ENCODE measurements around the gene HIGD2A. TPM values are rescaled to one million over a fixed set of nuclear protein-coding genes. Genes with fewer than 3 reads are reported as not detected.
"Not testable (repeated sequence)": the region's sequence is repeated elsewhere in the genome, so short reads cannot be mapped to it uniquely, and the experiment has no call there.

Gene HIGD2A
- total RNA-seq, 1 donor from 2014 or later, result 105 TPM

DNA sequence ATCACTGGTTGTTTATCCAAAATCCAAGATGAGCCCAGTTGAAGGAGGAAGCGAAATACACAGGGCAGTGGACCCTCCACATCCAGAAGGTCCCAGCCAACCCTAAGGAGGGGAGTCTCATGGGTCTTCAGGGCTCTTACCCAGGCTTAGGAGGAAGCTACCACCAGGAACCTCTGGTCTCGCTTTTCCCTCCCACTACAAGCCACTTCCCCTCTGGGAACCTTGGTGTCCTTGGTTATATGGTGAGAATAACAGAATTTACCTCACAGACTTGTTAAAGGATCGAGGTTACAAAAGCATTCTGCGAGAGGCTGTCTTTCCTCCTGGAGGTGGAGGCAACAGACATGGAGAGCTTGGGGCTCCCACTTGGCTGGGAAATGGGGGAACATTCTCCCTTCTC lies 3.4 kb downstream of the HIGD2A start:
- intact Hi-C loops (cut with micrococcal nuclease), result no loop called here

DNA sequence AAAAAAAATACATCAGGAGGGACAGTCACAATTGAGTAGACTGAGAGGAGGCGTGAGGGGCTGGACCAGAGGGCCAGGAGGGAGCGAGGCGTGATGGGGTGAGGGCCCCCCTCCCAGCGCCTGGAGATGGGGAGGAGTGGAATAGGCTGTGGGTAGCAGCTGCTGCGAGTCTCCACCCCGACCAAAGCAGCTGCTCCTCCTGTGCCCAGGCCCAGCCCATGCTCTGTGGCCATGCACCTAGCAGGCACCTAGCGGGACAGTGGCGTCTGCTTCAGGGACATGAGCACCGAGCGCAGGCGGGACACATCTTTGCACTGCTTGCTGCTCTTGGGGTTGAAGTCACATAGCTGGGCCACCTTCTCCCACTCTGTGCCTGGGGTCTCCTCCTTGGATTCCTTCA lies 4.0 kb downstream of the HIGD2A start:
- intact Hi-C loops (cut with micrococcal nuclease), result no loop called here

DNA sequence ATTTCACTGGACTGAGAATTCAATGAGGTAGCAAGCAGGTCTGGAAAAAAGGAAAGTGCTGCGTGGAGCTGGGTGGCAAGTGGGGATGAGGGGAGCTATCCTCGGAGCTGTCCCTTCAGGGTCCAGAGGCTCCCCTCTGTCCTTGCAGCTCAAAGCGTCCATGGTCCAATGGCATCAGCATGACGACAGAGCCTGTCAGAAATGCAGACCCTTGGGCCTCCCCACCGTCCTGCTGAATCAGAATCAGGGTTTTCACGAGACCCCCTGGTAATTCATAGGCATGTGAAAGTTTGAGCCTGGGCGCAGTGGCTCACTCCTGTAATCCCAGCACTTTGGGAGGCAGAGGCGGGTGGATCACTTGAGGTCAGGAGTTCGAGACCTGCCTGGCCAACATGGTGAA lies 5.5 kb downstream of the HIGD2A start:
- intact Hi-C loops (cut with micrococcal nuclease), result no loop called here

DNA sequence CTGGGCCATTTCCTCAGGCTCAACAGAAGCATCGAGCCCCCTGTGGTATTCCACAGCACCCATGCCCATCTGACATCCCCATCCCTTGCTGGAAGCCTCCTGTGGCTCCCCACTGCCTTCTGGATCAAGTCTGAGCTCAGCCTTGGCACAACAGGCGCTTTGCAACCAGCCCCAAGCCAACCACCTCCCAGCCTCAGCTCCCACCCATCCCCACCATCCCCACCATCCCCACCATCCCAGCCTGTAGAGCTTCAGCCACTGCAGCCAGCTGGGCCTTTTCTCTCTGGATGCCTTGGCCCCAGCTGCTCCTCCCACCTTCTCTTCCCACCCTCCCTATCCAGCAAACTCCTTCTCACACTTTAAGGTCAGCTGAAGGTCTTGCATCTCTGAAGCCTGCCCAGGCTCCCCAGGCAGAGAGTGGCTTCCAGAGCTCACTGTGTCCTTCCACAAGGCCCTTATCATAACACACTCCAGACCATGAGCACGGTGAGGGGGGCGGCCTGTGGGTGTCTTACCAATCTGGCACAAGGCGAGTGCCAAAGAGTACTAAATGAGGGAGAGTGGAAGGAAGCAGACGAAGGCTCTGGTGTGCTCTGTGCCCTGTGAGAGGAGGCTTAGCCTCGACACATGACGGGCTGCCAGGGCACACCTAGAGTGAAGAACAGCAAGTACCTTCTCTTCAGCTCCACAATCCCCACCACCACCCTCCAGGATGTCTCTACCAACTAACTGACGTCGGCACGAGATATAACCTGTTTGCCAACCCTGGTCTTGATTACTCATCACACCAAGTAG lies 6.5 kb downstream of the HIGD2A start:
- intact Hi-C loops (cut with micrococcal nuclease), result no loop called here

DNA sequence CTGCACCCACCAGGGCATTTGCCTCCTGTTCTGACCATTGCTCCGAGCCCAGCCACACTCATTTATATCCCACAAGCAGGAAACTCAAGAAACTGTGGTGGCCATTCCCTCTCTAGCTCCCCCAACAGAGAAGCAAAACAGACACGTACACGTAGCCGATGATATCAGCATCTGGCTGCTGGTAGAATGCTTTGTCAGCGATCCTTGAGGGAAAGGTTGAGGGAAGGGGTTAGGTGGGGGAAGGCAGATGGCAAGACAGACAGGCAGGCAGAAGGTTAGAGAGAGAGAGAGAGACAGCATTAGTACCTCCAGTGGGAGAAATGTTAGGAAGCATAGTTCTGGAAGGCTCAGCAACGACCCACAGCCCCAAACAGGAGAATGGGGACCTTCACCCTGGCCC lies 7.8 kb downstream of the HIGD2A start:
- intact Hi-C loops (cut with micrococcal nuclease), result no loop called here

DNA sequence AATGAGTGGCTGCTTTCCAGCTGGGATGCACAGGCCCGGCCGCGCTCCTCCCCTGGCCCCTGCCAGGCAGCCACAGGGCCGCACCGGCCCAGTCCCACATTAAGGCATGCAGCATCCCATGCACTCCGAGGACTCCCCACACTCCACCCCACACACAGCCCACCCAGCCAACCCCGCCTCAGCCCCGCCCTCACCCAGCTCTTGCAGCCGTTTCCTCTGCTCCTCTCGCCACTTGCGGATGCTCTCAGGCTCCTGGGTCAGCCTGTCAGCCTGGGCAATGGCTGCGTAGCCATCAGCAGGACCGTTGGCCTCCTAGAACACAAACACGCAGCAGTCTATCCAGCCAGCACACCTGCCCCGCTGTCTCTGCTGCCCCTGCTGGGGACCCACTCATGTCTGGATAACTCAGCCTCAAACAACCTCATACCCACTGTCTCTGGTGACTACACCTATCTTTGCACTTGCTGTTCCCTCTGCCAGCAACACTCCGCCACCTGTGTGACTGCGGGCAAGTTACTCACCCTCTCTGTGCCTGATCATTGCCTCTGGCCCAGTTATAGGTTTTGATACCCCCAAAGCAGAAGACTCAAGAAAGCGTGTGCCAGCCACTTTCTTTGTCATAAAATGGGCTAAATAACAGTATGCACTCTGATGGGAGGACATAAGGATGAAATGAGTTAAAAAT lies 9.3 kb downstream of the HIGD2A start:
- intact Hi-C loops (cut with micrococcal nuclease), result no loop called here

DNA sequence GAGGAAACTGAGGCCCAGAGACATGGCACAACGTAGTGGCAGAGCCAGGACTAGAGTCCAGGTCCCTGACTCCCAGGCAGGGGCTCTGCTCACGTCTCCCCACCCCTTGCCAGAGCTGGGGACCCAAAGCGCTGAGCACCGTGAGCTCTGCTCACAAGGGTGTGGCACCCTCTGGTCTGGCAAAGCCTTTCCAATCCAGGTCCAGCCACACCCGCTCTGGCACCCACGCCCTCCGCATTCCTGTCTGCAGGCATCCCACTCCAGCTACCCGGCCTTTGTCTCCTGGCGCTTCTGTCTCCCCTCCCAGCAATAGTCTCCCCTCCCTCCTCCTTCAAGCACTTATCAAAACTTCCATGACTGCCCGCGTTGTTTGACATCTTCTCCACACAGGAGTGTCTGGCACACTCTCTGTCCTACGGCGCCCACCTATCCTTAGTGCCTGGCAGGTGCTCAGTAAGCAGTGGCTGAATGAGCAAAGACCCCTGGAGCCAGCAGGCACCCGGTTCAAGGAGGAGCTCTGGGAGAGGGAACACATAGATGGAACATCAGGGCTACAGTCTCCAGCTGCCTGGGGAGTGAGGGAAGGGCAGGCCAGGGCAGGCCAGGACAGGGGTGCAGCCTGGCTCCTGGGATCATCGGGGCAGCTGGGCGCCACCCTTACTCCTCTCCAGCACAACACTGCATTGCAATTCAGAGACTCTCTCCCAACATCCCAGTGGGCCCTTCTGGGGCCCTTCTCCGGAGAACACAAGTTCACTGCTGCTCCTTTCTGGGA lies 12.0 kb downstream of the HIGD2A start:
- intact Hi-C loops (cut with micrococcal nuclease), result no loop called here

DNA sequence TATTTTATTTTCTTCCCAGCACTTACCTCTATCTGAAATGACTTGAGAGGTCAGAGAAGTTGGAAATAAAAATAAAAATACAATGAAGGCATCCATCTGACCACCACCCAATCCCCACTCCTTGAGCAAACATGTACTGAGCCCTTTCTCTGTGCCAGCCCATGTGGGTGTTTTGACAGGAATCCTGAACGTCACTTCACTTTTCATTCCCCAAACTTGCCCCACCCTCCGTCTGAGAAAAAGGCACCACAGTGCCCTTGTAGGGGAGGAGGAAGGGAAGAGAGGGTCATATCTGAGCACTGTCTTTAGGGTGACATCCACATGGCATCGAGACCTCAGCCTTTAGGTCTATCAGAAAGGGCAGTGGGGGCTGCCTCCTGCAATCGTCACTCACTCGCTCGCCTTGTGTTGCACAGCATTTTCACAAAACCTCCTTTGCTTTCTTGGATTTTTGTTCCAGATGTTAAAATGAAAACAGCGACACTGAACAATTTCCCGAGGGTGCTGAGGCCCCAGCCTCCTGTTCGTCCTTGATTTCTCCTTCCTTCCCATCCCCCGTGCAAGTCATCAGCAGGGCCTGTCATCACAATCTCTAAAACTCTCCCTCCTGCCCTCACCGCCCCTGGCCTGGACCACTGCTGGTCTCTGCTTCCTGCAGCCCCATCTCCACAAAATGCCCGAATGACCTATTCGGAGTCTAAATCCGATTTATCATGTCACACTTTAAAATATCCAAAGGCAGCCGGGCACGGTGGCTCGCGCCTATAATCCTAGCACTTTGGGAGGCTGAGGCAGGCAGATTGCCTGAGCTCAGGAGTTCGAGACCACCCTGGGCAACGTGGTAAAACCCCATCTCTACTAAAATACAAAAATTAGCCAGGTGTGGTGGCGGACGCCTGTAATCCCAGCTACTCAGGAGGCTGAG lies 13.0 kb downstream of the HIGD2A start:
- intact Hi-C loops (cut with micrococcal nuclease), result no loop called here

DNA sequence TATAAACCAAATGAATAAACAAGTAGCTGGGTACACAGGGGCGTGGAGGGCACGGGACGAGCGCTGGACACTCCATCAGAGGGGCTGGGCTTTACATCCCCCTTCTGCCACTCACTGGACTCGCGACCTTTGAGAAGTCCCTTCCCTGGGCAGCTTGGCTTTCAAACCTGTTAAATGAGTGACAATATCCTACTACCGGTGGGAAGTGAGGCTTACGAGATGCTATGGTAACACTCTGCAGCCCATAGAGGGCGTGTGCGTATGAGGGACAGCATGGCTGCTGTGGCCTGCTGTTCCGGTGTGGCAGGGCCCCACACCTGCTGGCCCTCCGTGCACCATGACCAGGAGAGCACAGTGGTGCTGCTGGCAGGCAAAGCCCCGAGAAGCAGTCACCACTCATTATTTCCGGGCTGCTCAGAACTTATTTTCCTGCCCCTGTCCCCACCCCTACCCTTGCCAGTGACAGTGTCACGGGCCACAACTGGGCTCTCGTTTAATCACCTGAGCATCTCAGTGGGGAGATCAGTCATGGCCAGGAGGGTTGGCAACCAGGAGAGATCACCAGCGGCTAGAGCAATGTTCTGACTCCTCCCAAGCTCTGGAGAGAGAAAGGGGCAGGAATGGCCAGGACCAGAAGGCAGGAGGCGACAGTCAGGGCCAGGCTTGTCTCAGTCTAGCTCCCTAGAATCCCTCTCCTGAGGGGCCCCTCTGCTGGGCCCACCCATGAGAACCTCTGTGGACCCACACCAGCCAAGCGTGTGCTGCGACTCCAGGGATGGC lies 17.3 kb downstream of the HIGD2A start:
- intact Hi-C loops (cut with micrococcal nuclease), result no loop called here

DNA sequence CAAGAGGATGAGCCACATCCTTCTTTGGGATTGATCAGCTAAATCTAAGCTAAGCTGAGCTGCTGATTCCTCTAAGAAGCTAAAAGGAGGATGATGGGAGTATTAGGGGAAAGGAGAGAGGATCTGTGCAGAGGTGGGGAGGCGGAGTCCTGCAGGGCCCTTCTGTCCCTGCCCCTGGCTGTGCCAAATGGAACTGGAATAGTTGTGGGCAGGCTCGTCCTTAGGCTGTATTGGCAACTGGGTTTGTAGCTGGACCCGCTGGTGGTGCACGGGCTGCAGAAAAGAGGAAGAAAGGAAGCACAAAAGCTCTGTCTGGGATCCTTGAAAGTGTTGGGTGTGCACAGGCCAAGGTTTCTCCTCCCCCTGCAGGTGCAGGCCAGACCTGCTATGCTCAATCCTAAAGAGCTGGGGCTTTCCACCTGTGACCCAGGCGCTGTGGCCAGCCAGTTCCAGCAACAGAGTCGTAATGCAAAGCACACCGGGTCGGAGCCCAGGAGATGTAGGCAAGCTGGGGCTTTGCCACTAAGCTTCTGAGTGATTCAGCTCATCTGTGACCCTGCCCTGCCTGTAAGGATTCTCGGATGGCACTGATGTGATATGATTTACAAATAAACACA lies 18.0 kb downstream of the HIGD2A start:
- intact Hi-C loops (cut with micrococcal nuclease), result no loop called here

DNA sequence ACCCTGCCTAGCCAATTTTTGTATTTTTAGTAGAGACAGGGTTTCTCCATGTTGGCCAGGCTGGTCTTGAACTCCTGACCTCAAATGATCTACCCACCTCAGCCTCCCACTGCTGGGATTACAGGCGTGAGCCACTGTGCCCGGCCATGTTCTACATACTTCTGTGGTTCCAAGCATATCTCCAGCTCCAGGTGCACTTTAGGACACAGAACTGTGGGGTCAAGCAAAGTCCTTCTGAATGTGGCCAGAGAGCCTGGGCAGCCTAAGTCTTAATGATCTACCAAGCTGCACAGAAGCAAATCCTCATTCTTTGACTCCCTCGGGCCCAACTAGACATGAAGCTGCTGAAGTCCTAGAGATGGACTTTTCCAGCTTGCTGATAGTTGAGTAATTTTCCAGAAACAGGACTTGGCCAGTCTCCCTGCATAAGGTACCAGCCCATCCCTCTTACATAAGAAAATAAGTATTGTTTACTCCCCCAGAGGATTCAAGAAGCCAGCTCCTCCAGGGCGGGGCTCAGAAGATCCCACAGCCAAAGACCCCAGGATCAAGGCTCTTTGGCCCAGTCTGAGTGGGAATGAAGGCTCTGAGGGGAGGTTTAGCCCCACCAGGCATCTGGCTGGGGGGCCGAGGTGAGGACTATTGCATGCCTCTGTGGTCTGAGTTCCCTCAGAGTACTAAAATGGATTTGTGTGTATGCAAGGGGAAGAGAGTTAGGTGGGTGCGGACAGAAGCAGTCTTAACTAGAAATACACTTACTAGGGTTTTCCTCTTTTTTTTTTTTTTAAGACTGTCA lies 19.1 kb downstream of the HIGD2A start:
- intact Hi-C loops (cut with micrococcal nuclease), result no loop called here

DNA sequence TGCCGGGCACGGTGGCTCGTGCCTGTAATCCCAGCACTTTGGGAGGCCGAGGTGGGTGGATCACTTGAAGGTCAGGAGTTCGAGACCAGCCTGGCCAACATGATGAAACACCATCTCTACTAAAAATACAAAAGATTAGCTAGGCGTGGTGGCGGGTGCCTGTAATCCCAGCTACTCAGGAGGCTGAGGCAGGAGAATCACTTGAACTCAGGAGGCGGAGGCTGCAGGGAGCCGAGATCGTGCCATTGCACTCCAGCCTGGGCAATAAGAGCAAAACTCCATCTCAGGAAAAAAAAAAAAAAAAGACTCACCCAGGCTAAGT lies 19.7 kb downstream of the HIGD2A start:
- intact Hi-C loops (cut with micrococcal nuclease), result not testable (repeated sequence)

DNA sequence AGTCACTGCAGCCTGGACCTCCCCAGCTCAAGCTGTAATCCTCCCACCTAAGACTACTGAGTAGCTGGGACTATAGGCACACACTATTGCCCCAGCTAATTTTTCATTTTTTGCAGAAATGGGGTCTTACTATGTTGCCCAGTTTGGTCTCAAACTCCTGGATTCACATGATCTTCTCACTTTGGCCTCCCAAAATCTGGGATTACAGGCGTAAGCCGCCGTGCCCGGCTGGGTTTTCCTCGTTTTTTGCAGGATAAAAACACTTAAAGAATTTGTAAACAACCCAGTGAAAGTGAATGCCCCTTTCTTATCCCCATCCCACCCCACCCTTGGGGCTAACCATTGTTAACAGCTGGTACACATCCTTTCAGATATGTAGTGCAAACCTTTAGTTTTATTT lies 20.0 kb downstream of the HIGD2A start:
- intact Hi-C loops (cut with micrococcal nuclease), result no loop called here

DNA sequence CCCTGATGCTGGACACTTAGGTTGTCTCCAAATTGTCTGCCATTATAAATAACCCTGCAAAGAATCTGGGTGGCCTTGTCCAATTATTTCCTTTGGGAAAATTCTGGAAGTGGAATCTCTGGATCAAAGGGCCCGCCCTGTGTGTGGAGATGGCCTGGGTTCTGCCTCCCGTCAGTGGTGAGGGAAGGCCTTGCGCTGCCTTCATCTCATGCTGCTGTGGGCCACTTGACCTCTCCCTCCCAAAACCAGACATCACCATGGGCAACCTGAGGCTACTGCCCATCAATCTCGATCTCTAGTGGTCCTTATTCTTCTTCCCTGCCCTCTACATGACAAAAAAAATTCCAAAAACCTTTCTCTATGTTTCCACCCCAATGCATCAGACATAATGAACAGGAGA lies 21.2 kb downstream of the HIGD2A start:
- intact Hi-C loops (cut with micrococcal nuclease), result no loop called here

DNA sequence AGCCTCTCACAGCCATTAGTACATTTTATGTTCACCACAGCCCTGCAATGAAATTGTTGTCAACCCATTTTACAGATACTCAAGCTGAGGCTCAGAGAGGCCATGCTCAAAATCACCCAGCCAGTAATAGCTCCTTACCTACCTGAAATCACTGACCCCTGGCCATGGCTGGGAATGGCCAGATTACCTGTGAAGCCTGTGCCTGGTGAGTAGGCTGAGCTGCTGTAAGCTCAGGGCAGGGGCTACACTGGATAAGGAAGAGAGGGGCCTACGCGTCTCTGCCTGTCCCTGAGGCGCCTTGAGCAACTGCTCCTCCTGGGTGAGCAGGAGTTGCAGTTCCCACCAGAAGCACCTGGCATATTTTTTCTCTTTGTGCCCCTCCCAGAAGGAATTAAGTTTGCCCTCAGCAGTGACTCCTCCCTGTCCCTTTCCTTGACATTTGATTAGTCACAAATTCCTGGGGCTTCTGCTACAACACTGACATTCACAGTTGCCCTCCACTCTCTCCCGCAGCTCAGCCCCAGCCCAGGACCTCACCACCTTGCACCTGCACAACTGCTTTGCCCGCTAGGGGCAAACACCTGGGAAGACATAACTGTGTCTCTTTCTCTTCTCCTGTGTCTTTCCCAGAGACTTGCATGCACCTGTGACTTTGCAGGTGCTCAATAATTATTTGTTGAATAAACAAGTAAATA lies 22.1 kb downstream of the HIGD2A start:
- intact Hi-C loops (cut with micrococcal nuclease), result no loop called here

DNA sequence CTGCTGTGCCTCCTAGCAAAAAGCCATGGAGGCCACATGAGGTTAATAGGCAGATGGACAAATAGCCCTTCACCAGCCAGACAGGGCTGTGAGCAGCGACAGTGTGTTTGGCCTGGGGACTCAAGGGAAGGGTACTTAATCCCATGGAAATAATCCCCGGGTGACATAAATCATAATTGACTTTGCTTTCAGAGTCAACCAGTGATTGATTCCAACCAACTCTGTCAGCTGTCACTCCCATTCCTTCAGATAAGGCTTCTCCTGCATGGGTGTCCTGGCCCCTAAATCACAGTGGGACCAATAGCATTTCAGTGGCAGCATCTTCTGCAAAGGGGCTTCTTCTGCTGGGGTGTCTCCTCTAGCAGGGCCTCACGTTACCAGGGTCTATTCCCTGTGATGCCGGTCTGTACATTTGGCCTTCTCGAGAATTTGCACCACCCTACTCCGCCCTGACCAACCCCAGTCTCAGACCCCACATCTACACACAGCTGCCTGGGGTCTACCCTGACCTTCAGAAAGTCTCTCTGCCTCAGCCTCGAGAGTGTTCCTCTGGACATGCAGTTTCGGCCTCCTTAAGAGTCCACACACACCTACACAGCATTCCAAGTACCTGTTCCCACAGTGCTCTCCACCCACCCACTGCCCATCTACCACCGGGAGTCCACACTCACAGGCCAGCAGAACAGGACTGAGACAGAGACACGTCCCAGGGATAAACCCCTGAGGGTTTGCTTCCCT lies 24.1 kb downstream of the HIGD2A start:
- intact Hi-C loops (cut with micrococcal nuclease), result no loop called here

DNA sequence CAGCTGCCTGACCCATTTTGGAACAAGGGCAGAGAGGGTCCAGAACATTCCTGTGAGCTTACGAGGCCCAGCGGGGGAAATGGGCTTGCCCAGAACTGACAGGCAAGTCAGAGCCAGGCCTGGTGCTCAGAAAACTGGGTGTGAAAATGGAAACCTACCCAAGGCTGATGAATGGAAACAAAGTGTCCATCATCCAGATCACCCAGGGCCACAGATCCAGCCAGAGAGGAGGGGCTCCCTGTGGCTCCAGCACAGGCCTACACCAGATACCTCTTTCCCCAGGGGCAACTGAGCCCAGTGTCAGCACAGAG lies 24.7 kb downstream of the HIGD2A start:
- intact Hi-C loops (cut with micrococcal nuclease), result no loop called here

DNA sequence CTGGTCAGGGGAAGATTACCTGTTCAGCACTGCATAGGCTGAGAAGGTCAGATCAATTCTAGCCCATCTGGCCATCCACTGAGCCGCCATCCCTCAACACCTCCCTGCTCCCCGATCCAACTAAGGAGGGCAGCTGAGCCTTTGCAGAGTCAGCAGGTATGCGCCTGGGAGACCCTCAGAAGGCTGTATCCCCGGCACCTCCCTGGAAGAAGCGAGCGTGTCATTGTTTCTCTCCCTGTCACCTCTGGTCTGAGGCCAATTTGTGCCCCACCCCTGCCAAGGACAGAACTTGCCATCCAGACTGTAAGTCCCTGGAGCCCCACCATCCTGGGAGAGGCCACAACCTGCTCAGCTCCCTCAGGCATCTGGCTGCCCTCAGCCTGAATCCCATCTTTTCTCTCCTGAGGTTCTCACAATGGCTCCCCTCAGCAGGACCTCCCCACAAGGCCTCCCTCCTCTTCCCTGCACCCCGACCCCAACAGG lies 25.2 kb downstream of the HIGD2A start:
- intact Hi-C loops (cut with micrococcal nuclease), result no loop called here

All from T-helper 2 cell treated with Interferon-gamma antibody and Interleukin-4, amounts not matched to agents 100 ng/mL and 5 ng/mL, for 36 hours (primary cell).